Measurements from ENCODE around the gene EXD3.

- TF ChIP-seq, protein P1, sequence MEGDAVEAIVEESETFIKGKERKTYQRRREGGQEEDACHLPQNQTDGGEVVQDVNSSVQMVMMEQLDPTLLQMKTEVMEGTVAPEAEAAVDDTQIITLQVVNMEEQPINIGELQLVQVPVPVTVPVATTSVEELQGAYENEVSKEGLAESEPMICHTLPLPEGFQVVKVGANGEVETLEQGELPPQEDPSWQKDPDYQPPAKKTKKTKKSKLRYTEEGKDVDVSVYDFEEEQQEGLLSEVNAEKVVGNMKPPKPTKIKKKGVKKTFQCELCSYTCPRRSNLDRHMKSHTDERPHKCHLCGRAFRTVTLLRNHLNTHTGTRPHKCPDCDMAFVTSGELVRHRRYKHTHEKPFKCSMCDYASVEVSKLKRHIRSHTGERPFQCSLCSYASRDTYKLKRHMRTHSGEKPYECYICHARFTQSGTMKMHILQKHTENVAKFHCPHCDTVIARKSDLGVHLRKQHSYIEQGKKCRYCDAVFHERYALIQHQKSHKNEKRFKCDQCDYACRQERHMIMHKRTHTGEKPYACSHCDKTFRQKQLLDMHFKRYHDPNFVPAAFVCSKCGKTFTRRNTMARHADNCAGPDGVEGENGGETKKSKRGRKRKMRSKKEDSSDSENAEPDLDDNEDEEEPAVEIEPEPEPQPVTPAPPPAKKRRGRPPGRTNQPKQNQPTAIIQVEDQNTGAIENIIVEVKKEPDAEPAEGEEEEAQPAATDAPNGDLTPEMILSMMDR (IDR thresholded peaks at IDR 0.05; ENCODE audit: low read length), result no peak
- TF ChIP-seq EZH2 (optimal IDR thresholded peaks at IDR 0.05; ENCODE audit: low read depth, low read length) (no peak), EZH2phosphoT487 (IDR thresholded peaks at IDR 0.05; ENCODE audit: low read length) (no peak)
Measured at GRCh38 chr9:137462396-137462985, 39.5 kb upstream of the EXD3 start.
